Right lobe of liver (tissue), 6 donors: ENCODE measurements around the gene SLC25A27. TPM values are rescaled to one million over a fixed set of nuclear protein-coding genes. Genes with fewer than 3 reads are reported as not detected.
A peak's percentile ranks its signal among the peaks of the same experiment; 100 is the strongest.

Experiments
- ATAC-seq, 4 donors: fragments of 200-7000 bp; cut with Tn5 transposase; one replicate each; pipeline ENCODE4 v1.9.1; 2020; ENCODE audit warnings: mild to moderate bottlenecking in 4 of 4, moderate library complexity in 4 of 4
- DNase-seq, 3 donors: peaks; one replicate each; pipeline ENCODE4 v3.0.0-alpha.2; 2020
- H3K27ac ChIP-seq, 3 donors: fragments of 200-600 bp; one replicate each; pipeline ENCODE4 v1.8.0; 2022
- H3K27me3 ChIP-seq, 2 donors: fragments of 200-600 bp; one replicate each; pipeline ENCODE4 v1.8.0; 2022
- H3K36me3 ChIP-seq, 4 donors: fragments of 200-600 bp; sonication (generic) in 1 of 4; one replicate each; pipeline versions ENCODE4 v1.5.1 to v1.8.0; 2017 to 2022; ENCODE audit warnings: control low read depth in 1 of 4
- H3K4me1 ChIP-seq, 4 donors: fragments of 200-600 bp; sonication (generic) in 1 of 4; one replicate each; pipeline versions ENCODE4 v1.5.1 to v1.8.0; 2017 to 2022; ENCODE audit warnings: control low read depth in 1 of 4
- H3K4me3 ChIP-seq, 3 donors: fragments of 200-600 bp; one replicate each; pipeline ENCODE4 v1.8.0; 2022
- H3K9me3 ChIP-seq, 4 donors: fragments of 200-600 bp; sonication (generic) in 1 of 4; one replicate each; pipeline versions ENCODE4 v1.5.1 to v1.8.0; 2017 to 2022; ENCODE audit warnings: control low read depth in 1 of 4
- POLR2A ChIP-seq: fragments of 450-650 bp; IDR thresholded peaks from one replicate; pipeline ENCODE4 v1.6.1; 2017; ENCODE audit warnings: antibody characterized with exemption, mild to moderate bottlenecking
- WGBS: methylation state at CpG from one replicate; pipeline ENCODE4 v1.1.6; 2018; ENCODE audit warnings: low coverage, low lambda C conversion rate; ENCODE audit not compliant: insufficient coverage; ENCODE audit errors: missing lambda C conversion rate; 5-methylcytosine and 5-hydroxymethylcytosine counted together
- intact Hi-C, 2 donors: fragments of 100-400 bp; cut with DNase I; formaldehyde crosslinking; loops; one replicate each; pipeline versions ENCODE4 v1.11.2 to v1.14.1; 2022
- total RNA-seq, 6 experiments: library from RNA; depleted of rRNA in 2 of 6; stranded (reverse); fragments of >200 nt in 2 of 6; fragmentation: NEBNext Ultra II Directional in 3 of 6; extraction: Animal tissue kit (Norgen Biotek cat#: 25700) in 3 of 6; gene quantifications; one replicate each; pipeline versions ENCODE4 v1.1.0 to v1.2.4, GENCODE V29; 2016 to 2023
- TF ChIP-seq, protein P1 (sequence below), 4 donors: fragments of 200-600 bp in 3 of 4; fragments of 450-650 bp in 1 of 4; IDR thresholded peaks; one replicate each; pipeline versions ENCODE4 v1.5.1 to v1.8.0; 2016 to 2022; ENCODE audit warnings: antibody characterized with exemption in 4 of 4, mild to moderate bottlenecking in 2 of 4
- donor health status: DM: no; HTN: yes; CAD: no.
- donor health status: DM: no; HTN: no; CAD: no.
- donor health status: DM: no; HTN: no; CAD: no.
- donor health status: DM: no; HTN: yes; CAD: no.
- donor health status: DM: no; HTN: yes; CAD: no.

Gene SLC25A27
- total RNA-seq, 6 experiments from 2014 or later, result 8.8 to 21.0 (median 14.2) TPM

DNA sequence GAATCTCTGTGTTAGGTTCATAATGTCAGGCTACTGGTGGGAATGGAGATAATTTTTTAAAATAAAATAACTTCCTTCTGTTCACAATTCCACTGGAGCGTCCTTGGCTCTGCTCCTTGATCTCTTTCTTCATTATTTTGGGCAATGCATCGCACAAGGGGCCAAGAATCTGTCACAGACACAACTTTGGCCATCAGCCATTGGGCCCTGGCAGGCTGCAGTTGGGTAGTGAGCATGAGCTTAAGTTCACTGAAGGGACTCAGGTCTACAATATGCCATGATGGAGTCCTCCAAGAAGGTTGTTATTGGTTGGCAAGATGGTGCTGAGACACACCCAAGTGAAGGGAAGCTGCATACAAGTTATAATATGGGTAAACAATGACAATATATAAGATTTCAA is 40.1 kb upstream of the SLC25A27 start:
- intact Hi-C loops, result no loop called here
- no peak overlapping the region for H3K27ac ChIP-seq
- TF ChIP-seq, protein P1, sequence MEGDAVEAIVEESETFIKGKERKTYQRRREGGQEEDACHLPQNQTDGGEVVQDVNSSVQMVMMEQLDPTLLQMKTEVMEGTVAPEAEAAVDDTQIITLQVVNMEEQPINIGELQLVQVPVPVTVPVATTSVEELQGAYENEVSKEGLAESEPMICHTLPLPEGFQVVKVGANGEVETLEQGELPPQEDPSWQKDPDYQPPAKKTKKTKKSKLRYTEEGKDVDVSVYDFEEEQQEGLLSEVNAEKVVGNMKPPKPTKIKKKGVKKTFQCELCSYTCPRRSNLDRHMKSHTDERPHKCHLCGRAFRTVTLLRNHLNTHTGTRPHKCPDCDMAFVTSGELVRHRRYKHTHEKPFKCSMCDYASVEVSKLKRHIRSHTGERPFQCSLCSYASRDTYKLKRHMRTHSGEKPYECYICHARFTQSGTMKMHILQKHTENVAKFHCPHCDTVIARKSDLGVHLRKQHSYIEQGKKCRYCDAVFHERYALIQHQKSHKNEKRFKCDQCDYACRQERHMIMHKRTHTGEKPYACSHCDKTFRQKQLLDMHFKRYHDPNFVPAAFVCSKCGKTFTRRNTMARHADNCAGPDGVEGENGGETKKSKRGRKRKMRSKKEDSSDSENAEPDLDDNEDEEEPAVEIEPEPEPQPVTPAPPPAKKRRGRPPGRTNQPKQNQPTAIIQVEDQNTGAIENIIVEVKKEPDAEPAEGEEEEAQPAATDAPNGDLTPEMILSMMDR (IDR thresholded peaks at IDR 0.05), result no peak
- TF ChIP-seq POLR2A, result no peak
- H3K27me3 ChIP-seq, result no peaks in the 10 kb centered on the region
- no peaks in the 10 kb centered on the region for H3K4me1 ChIP-seq
- no peak for ATAC-seq
- no peaks in the 10 kb centered on the region for H3K36me3 ChIP-seq
- 82% methylated on average over 2 of the region's 2 CpGs for WGBS
- H3K4me3 ChIP-seq, result no peak overlapping the region
- DNase-seq, result no peak
- no peaks in the 10 kb centered on the region for H3K9me3 ChIP-seq

DNA sequence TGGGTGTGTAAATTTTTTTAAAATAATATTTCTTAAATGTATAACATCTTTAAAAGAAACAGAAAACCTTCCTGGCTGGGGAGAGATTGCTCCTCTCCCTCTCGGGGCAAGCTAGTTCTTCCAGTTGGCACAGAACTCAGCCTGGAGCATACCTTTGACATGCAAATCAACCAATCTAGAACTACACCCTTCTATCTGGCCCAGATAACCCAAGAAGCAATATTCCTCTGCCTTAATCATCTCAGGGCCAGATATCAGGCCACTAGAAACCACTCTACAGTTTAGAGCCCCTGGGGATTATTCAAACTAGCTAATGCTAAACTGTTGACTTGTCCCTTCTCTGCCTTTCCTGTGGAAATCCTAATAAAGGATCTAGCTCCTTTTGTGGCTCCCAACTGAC is 34.0 kb upstream of the SLC25A27 start:
- Histone ChIP-seq H3K4me1 (no peaks in the 10 kb centered on the region), H3K27me3 (no peaks in the 10 kb centered on the region), H3K9me3 (no peaks in the 10 kb centered on the region), H3K36me3 (no peaks in the 10 kb centered on the region), H3K4me3 (no peak overlapping the region), H3K27ac (no peak overlapping the region)
- DNase-seq (no peak), ATAC-seq (no peak)
- TF ChIP-seq, protein P1 (IDR thresholded peaks at IDR 0.05), result no peak
- TF ChIP-seq POLR2A, result no peak
- 83% methylated on average over 1 of the region's 1 CpG for WGBS
- intact Hi-C loops, result no loop called here

DNA sequence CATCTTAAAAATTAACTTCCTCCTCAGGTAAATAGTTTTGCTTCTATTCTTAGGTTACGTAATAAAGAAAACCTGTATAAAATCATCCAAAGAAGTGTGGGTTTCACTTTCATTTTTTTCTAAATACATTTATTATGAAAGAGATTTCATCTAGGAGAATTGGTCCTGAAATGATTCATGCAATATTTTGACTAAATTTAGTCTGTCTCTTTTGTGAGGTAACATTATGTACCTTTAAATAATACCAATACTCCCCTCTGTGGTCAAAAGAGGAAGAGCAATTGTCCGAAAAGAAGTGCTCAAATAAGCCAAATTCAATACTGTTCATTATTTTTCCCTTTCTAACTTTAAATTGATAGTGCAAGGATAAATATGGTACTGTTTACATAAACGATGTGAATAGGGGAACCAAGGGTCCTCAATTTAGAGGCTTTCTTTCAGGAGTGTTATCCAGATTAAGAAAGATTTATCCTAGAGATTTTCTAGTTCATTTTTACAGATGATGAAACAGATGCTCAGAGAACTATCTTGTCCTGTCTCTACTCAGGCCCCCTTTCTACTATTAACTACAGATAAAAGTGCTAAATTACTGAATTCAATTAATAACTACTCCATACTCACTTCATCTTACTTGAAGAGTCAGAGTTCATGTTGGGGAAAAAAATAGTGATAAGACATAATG is 26.4 kb upstream of the SLC25A27 start:
- peak; percentile 70 to 80 (median 75) for ATAC-seq
- H3K27me3 ChIP-seq, result no peaks in the 10 kb centered on the region
- intact Hi-C loops, result loop anchor here (10.0 kb wide), 1 partner anchor 212 kb away; no protein-coding TSS in a partner anchor
- TF ChIP-seq POLR2A, result no peak
- TF ChIP-seq, protein P1 (IDR thresholded peaks at IDR 0.05), result peak; percentile 65 to 71 (median 67)
- whole genome bisulfite sequencing, result 10% methylated on average over 3 of the region's 3 CpGs
- no peak for DNase-seq
- H3K27ac ChIP-seq, result no peak overlapping the region
- H3K36me3 ChIP-seq, result no peaks in the 10 kb centered on the region
- no peaks in the 10 kb centered on the region for H3K9me3 ChIP-seq
- H3K4me3 ChIP-seq, result no peak overlapping the region
- no peaks in the 10 kb centered on the region for H3K4me1 ChIP-seq

DNA sequence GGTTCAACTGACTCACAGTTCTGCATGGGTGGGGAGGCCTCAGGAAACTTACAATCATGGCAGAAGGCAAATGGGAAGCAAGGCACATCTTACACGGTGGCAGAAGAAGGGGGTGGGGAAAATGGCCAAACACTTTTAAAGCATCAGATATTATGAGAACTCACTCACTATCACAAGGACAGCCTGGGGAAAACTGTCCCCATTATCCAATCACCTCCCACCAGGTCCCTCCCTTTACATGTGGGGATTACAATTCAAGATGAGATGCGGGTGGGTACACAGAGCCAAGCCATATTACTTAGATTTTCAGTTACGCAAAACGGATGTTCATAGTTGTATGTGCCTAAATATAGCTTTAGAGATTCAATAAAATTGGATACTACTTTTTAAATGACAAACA is 25.8 kb upstream of the SLC25A27 start:
- WGBS, result 86% methylated on average over 4 of the region's 4 CpGs
- TF ChIP-seq, protein P1 (IDR thresholded peaks at IDR 0.05), result no peak
- TF ChIP-seq POLR2A, result no peak
- no peaks in the 10 kb centered on the region for H3K9me3 ChIP-seq
- H3K27me3 ChIP-seq, result no peaks in the 10 kb centered on the region
- intact Hi-C loops, result loop anchor here (10.0 kb wide), 1 partner anchor 212 kb away; no protein-coding TSS in a partner anchor
- H3K4me3 ChIP-seq, result no peak overlapping the region
- no peak overlapping the region for H3K27ac ChIP-seq
- no peaks in the 10 kb centered on the region for H3K36me3 ChIP-seq
- DNase-seq (no peak), ATAC-seq (no peak)
- no peaks in the 10 kb centered on the region for H3K4me1 ChIP-seq
